SK-N-MC (cell line): ENCODE results near the gene CLTCL1.

Source experiments
- EZH2 ChIP-seq: fragments of 200-600 bp; sonication (generic); IDR thresholded peaks from one replicate; pipeline ENCODE4 v1.6.1; 2017; ENCODE audit warnings: antibody characterized with exemption
- FOXP2 ChIP-seq: optimal IDR thresholded peaks from 2 replicates; pipeline ENCODE3; 2011; ENCODE audit warnings: mild to moderate bottlenecking, moderate library complexity; ENCODE audit not compliant: insufficient read depth; ENCODE audit errors: extremely low read length, control extremely low read depth
- POLR2AphosphoS5 ChIP-seq: IDR thresholded peaks from 2 replicates; pipeline ENCODE4 v1.6.1; 2012; ENCODE audit warnings: mild to moderate bottlenecking, low read depth, low read length, borderline replicate concordance

GRCh38 chr22:19336133-19337075, 44.9 kb upstream of the CLTCL1 start:
- no peak for TF ChIP-seq POLR2AphosphoS5
- no peak for TF ChIP-seq EZH2
- TF ChIP-seq FOXP2: no peak
